Caco-2 (cell line): Measurements from ENCODE around the gene RAD51B. TPM values are rescaled to one million over a fixed set of nuclear protein-coding genes. Genes with fewer than 3 reads are reported as not detected.

Experiments
- BruUV-seq: library from RNA; stranded (reverse); fragments of 400-500 nt; replicated peaks from 2 replicates; lab custom pipeline; 2021; lab: Mats Ljungman, UMichigan
- CTCF ChIA-PET: fragments of 300-600 bp; sonication (Branson Sonifier 250); formaldehyde crosslinking; loops from one replicate; lab custom pipeline; 2022; ENCODE audit warnings: antibody characterized with exemption; lab: Charles Lee
- POLR2A ChIA-PET: fragments of 300-600 bp; sonication (Branson Sonifier 250); formaldehyde crosslinking; loops from one replicate; lab custom pipeline; 2022; ENCODE audit warnings: antibody characterized with exemption; lab: Charles Lee
- DNase-seq, 2 experiments: peaks; one replicate each; pipeline versions ENCODE4 v3.0.0 to v3.0.0-alpha.2; 2020 to 2022
- H3K27me3 ChIP-seq: replicated peaks from 2 replicates; pipeline ENCODE4 v1.6.0; 2011; ENCODE audit warnings: low read length; ENCODE audit not compliant: control insufficient read depth, insufficient read depth
- H3K36me3 ChIP-seq: 2 replicates; pipeline ENCODE4 v1.5.1; 2011; ENCODE audit warnings: low read length; ENCODE audit not compliant: control insufficient read depth, insufficient read depth
- H3K4me1 ChIP-seq: fragments of 250-450 bp; sonication (Bioruptor Pico); 2 replicates; pipeline ENCODE4 v1.5.1; 2020; ENCODE audit warnings: mild to moderate bottlenecking
- H3K4me3 ChIP-seq: 2 replicates; pipeline ENCODE4 v1.5.1; 2011; ENCODE audit warnings: low read depth, mild to moderate bottlenecking, control low read depth, low read length
- H3K9me3 ChIP-seq: fragments of 250-450 bp; sonication (Bioruptor Pico); 2 replicates; pipeline ENCODE4 v1.5.1; 2020; ENCODE audit warnings: mild to moderate bottlenecking, moderate library complexity
- H3K27ac Mint-ChIP-seq: one replicate; pipeline ENCODE4 v1.8.0; 2022; ENCODE audit warnings: mixed read lengths; ENCODE audit not compliant: unreplicated experiment
- H3K27me3 Mint-ChIP-seq: one replicate; pipeline ENCODE4 v1.8.0; 2022; ENCODE audit warnings: mixed read lengths; ENCODE audit not compliant: insufficient read depth, unreplicated experiment
- H3K36me3 Mint-ChIP-seq: one replicate; pipeline ENCODE4 v1.8.0; 2022; ENCODE audit warnings: mild to moderate bottlenecking, mixed read lengths; ENCODE audit not compliant: insufficient read depth, unreplicated experiment
- H3K4me1 Mint-ChIP-seq: one replicate; pipeline ENCODE4 v1.8.0; 2022; ENCODE audit warnings: low read depth, mixed read lengths; ENCODE audit not compliant: unreplicated experiment
- H3K4me3 Mint-ChIP-seq: one replicate; pipeline ENCODE4 v1.8.0; 2022; ENCODE audit warnings: mild to moderate bottlenecking, moderate library complexity, mixed read lengths; ENCODE audit not compliant: unreplicated experiment
- H3K9me3 Mint-ChIP-seq: one replicate; pipeline ENCODE4 v1.8.0; 2022; ENCODE audit warnings: mixed read lengths; ENCODE audit not compliant: unreplicated experiment
- intact Hi-C: fragments of 100-400 bp; cut with micrococcal nuclease; formaldehyde crosslinking; loops from one replicate; pipeline ENCODE4 v1.10.0; 2022; ENCODE audit not compliant: unreplicated experiment
- total RNA-seq: library from RNA; stranded (reverse); gene quantifications from 2 replicates; pipeline ENCODE4 v1.2.3, GENCODE V29; 2022
- TF ChIP-seq, protein P1 (sequence below), 2 experiments: fragments of 200-600 bp in 1 of 2; IDR thresholded peaks; 1 replicate in 1 of 2; 2 replicates in 1 of 2; pipeline versions ENCODE4 v1.5.1 to v1.8.0; 2011 to 2022; ENCODE audit warnings: antibody characterized with exemption in 1 of 2, control low read depth in 1 of 2, inconsistent platforms in 1 of 2, low read depth in 1 of 2, low read length in 1 of 2, mild to moderate bottlenecking in 1 of 2, moderate library complexity in 1 of 2; ENCODE audit not compliant: insufficient read depth in 1 of 2, severe bottlenecking in 1 of 2, unreplicated experiment in 1 of 2

RAD51B gene
- total RNA-seq, 1 experiment from 2014 or later = 16.7 TPM

DNA sequence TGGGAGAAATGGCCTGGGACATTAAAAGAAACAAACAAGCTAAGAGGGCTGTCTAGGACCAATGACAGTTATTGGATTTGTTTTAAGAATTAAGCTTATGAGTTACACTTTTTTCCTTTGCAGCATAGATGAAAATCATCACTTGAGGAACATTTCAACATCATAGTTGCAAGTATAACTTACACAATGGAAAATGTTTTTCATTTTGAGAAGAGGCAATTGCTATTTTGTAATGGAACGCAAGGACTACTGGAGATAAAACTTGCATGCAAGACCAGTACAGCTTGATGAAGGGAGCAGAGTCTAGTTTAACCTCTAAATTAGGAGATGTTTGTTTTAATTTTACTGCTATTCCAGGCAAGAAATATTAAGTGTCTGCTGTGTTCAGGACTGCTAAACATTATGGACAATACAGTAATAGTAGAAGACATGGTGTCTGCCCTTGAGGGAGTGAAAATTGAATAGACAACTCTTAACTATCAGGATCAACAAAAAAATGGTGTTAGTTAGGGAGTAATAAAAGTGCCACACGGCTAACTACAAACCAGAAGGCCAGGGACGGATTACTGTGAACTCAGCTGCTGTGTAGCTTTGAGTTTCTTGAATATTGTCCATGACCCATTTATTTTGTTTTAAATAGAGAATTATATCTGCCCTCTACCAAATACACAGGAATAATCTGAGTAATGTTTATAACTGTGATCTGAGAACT, 374.5 kb downstream of the RAD51B start:
- Mint-ChIP-seq H3K4me1 (peaks cover 5% of the 10 kb centered on the region), H3K27me3 (no peaks in the 10 kb centered on the region), H3K4me3 (no peak overlapping the region), H3K36me3 (no peaks in the 10 kb centered on the region), H3K27ac (no peak overlapping the region), H3K9me3 (no peaks in the 10 kb centered on the region)
- no peak for DNase-seq
- no peak overlapping the region for H3K4me3 ChIP-seq
- no TSS peak for BruUV-seq
- H3K27me3 ChIP-seq = no peaks in the 10 kb centered on the region
- H3K9me3 ChIP-seq = no peaks in the 10 kb centered on the region
- H3K4me1 ChIP-seq = peaks cover 16% of the 10 kb centered on the region
- ChIA-PET POLR2A (no interaction called here), CTCF (no interaction called here)
- H3K36me3 ChIP-seq = no peaks in the 10 kb centered on the region
- intact Hi-C loops = no loop called here
- TF ChIP-seq, protein P1, sequence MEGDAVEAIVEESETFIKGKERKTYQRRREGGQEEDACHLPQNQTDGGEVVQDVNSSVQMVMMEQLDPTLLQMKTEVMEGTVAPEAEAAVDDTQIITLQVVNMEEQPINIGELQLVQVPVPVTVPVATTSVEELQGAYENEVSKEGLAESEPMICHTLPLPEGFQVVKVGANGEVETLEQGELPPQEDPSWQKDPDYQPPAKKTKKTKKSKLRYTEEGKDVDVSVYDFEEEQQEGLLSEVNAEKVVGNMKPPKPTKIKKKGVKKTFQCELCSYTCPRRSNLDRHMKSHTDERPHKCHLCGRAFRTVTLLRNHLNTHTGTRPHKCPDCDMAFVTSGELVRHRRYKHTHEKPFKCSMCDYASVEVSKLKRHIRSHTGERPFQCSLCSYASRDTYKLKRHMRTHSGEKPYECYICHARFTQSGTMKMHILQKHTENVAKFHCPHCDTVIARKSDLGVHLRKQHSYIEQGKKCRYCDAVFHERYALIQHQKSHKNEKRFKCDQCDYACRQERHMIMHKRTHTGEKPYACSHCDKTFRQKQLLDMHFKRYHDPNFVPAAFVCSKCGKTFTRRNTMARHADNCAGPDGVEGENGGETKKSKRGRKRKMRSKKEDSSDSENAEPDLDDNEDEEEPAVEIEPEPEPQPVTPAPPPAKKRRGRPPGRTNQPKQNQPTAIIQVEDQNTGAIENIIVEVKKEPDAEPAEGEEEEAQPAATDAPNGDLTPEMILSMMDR (IDR thresholded peaks at IDR 0.05; ENCODE audit: insufficient read depth in 1 of 2, low read depth in 1 of 2, low read length in 1 of 2, severe bottlenecking in 1 of 2, unreplicated experiment in 1 of 2) = no peak

DNA sequence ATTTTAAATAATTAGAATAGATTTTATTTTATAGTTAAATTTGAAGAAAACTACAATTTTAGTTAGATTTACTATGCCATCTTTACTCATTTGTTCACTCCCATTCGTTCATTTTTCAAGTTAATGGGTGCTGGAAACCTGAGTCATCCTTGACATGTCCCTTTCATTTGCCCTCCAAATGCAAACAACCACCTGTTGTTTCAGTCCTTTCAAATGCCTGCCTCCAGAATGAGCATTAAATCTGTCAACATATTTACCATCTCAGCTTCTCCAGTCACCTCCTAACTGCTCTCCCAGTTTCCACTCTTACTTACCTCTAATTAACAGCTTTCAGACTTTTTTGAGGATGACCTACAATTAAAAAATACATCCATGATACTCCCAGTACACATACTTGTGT, 375.5 kb downstream of the RAD51B start:
- BruUV-seq = no TSS peak
- intact Hi-C loops = no loop called here
- H3K4me1 ChIP-seq = peaks cover 16% of the 10 kb centered on the region
- no peak overlapping the region for H3K4me3 Mint-ChIP-seq
- H3K9me3 Mint-ChIP-seq = no peaks in the 10 kb centered on the region
- no peaks in the 10 kb centered on the region for H3K27me3 Mint-ChIP-seq
- H3K36me3 Mint-ChIP-seq = no peaks in the 10 kb centered on the region
- H3K36me3 ChIP-seq = no peaks in the 10 kb centered on the region
- H3K27me3 ChIP-seq = no peaks in the 10 kb centered on the region
- TF ChIP-seq, protein P1 (IDR thresholded peaks at IDR 0.05; ENCODE audit: insufficient read depth in 1 of 2, low read depth in 1 of 2, low read length in 1 of 2, severe bottlenecking in 1 of 2, unreplicated experiment in 1 of 2) = no peak
- CTCF ChIA-PET = no interaction called here
- peaks cover 12% of the 10 kb centered on the region for H3K4me1 Mint-ChIP-seq
- no peaks in the 10 kb centered on the region for H3K9me3 ChIP-seq
- no peak overlapping the region for H3K4me3 ChIP-seq
- POLR2A ChIA-PET = no interaction called here
- no peak for DNase-seq
- H3K27ac Mint-ChIP-seq = no peak overlapping the region

DNA sequence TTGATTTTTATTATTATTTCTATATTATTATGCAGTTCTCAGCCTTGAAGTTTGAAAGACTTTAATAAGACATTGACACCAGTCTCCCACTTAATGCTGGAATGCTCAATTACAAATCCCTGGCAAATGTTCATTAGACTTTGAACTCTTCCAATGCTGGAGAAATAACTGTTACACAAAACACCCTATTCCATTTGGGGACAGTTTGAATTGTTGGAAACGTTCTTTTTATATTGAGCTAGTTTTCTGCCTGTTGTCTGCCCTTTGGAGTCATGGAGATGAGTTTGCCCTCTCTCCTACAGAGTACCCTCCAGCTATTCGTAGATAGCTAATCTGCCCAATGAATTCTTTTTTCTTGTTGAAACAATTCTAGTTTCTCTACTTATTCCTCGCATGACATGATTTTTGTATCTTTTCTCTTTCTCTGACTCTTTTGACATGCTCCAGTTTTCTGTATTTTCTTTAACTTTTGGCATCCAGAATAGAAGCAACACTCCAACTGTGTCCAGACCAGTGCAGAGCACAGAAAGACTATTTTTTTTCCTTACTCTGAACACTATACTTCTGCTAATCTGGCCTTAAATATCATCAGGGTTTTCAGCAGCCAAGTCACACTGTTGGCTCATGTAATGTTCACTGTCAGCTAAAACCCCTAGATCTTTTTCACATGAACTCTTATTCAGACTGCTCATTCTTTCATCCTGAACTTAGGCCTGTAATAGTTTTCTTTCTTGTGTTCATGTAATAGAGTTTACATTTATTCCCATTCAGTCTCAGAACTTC, 379.3 kb downstream of the RAD51B start:
- H3K4me3 ChIP-seq = no peak overlapping the region
- Mint-ChIP-seq H3K36me3 (no peaks in the 10 kb centered on the region), H3K27ac (no peak overlapping the region), H3K4me3 (no peak overlapping the region), H3K4me1 (peaks cover 12% of the 10 kb centered on the region), H3K9me3 (no peaks in the 10 kb centered on the region), H3K27me3 (no peaks in the 10 kb centered on the region)
- H3K36me3 ChIP-seq = no peaks in the 10 kb centered on the region
- TF ChIP-seq, protein P1 (IDR thresholded peaks at IDR 0.05; ENCODE audit: insufficient read depth in 1 of 2, low read depth in 1 of 2, low read length in 1 of 2, severe bottlenecking in 1 of 2, unreplicated experiment in 1 of 2) = no peak
- no TSS peak for BruUV-seq
- DNase-seq = no peak
- H3K27me3 ChIP-seq = no peaks in the 10 kb centered on the region
- ChIA-PET CTCF (no interaction called here), POLR2A (no interaction called here)
- intact Hi-C loops = no loop called here
- no peaks in the 10 kb centered on the region for H3K4me1 ChIP-seq
- H3K9me3 ChIP-seq = no peaks in the 10 kb centered on the region
